Cardiac muscle cell (in vitro differentiated cells and primary cell): ENCODE measurements around the gene POLR1D. TPM values are rescaled to one million over a fixed set of nuclear protein-coding genes. Genes with fewer than 3 reads are reported as not detected.

ENCODE experiments used
- DNase-seq, 2 donors: peaks; one replicate each; pipeline versions ENCODE4 v3.0.0 to v3.0.0-alpha.2; 2010 to 2017; ENCODE audit warnings: low read depth in 1 of 2, low spot score in 1 of 2
- H3K27ac ChIP-seq: fragments of 200-600 bp; sonication (generic); 2 replicates; pipeline ENCODE4 v1.5.1; 2016
- H3K27me3 ChIP-seq: fragments of 200-600 bp; sonication (generic); 2 replicates; pipeline ENCODE4 v1.6.0; 2016; ENCODE audit warnings: control low read depth
- H3K36me3 ChIP-seq: fragments of 200-600 bp; sonication (generic); 2 replicates; pipeline ENCODE4 v1.5.1; 2016; ENCODE audit warnings: control low read depth
- H3K4me1 ChIP-seq: fragments of 200-600 bp; sonication (generic); 2 replicates; pipeline ENCODE4 v1.8.1; 2017; ENCODE audit warnings: low read depth, mild to moderate bottlenecking, mixed run types
- H3K4me3 ChIP-seq: fragments of 200-600 bp; sonication (generic); 2 replicates; pipeline ENCODE4 v1.5.1; 2016; ENCODE audit warnings: mild to moderate bottlenecking
- H3K9me3 ChIP-seq: fragments of 200-600 bp; sonication (generic); 2 replicates; pipeline ENCODE4 v1.5.1; 2017; ENCODE audit warnings: low read depth, mild to moderate bottlenecking, control low read depth
- polyA plus RNA-seq: library from polyadenylated mRNA; unstranded; fragments of >200 nt; fragmentation: Nextera tagmentation; extraction: Ambion mirVana; gene quantifications from 2 replicates; pipeline ENCODE4 v1.2.1, GENCODE V29; 2016
- total RNA-seq: library from RNA; depleted of rRNA; stranded (reverse); fragments of >200 nt; gene quantifications from 2 replicates; pipeline ENCODE4 v1.2.3, GENCODE V29; 2016
- TF ChIP-seq, protein P1 (sequence below): IDR thresholded peaks from 2 replicates; pipeline ENCODE4 v1.5.1; 2012; ENCODE audit warnings: low read depth, mild to moderate bottlenecking, low read length

Gene POLR1D
- total and polyA plus RNA-seq, 2 experiments from 2014 or later: 101 to 116 TPM

DNA sequence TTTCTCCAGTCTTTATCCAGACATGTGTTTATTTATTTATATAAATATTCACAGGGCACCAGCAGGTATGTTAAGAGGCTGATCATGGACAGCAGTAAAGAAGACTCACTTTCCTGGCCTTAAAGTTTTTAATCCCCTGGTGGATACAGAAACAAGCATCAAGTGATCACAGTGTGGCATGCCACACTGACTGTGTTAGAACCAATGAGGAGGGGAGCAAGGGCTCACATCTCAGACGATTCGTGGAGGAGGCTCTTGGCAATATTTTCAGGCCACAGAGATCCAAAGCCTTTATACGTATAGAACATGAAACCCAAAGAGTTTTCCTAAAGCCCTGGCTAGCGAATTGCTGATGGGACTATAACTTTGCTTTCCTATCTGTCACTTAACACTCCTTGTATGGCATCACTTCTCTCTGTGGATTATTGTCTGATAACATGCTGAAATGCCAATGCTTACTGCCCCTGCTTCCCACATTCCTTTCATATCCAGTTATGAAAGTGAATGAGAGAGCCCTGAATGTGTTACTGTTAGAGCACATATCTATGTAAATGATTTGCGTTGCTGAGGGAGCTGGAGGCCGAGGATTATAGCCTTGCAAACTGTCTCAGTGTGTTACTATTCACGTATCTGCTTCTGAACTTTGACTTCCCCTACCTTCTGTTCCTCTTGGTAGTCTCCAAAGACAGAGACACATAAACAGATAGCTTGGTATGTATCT, 37.6 kb downstream of the POLR1D start:
- H3K27me3 ChIP-seq: no peaks in the 10 kb centered on the region
- peak; percentile 10 to 59 for DNase-seq
- peaks cover 18% of the 10 kb centered on the region for H3K4me1 ChIP-seq
- H3K36me3 ChIP-seq: no peaks in the 10 kb centered on the region
- TF ChIP-seq, protein P1, sequence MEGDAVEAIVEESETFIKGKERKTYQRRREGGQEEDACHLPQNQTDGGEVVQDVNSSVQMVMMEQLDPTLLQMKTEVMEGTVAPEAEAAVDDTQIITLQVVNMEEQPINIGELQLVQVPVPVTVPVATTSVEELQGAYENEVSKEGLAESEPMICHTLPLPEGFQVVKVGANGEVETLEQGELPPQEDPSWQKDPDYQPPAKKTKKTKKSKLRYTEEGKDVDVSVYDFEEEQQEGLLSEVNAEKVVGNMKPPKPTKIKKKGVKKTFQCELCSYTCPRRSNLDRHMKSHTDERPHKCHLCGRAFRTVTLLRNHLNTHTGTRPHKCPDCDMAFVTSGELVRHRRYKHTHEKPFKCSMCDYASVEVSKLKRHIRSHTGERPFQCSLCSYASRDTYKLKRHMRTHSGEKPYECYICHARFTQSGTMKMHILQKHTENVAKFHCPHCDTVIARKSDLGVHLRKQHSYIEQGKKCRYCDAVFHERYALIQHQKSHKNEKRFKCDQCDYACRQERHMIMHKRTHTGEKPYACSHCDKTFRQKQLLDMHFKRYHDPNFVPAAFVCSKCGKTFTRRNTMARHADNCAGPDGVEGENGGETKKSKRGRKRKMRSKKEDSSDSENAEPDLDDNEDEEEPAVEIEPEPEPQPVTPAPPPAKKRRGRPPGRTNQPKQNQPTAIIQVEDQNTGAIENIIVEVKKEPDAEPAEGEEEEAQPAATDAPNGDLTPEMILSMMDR: no peak
- no peak overlapping the region for H3K4me3 ChIP-seq
- no peaks in the 10 kb centered on the region for H3K9me3 ChIP-seq
- peak overlapping the region; percentile 72 for H3K27ac ChIP-seq

GRCh38 chr13:27660511-27660910, 38.8 kb downstream of the POLR1D start:
- H3K9me3 ChIP-seq: no peaks in the 10 kb centered on the region
- no peak overlapping the region for H3K27ac ChIP-seq
- H3K27me3 ChIP-seq: no peaks in the 10 kb centered on the region
- H3K36me3 ChIP-seq: no peaks in the 10 kb centered on the region
- TF ChIP-seq, protein P1: no peak
- DNase-seq: no peak
- peaks cover 20% of the 10 kb centered on the region for H3K4me1 ChIP-seq
- no peak overlapping the region for H3K4me3 ChIP-seq

GRCh38 chr13:27661017-27661416, 39.3 kb downstream of the POLR1D start:
- DNase-seq: no peak
- no peaks in the 10 kb centered on the region for H3K27me3 ChIP-seq
- TF ChIP-seq, protein P1: no peak
- H3K4me1 ChIP-seq: peaks cover 20% of the 10 kb centered on the region
- peaks cover 3% of the 10 kb centered on the region for H3K36me3 ChIP-seq
- H3K9me3 ChIP-seq: no peaks in the 10 kb centered on the region
- no peak overlapping the region for H3K4me3 ChIP-seq
- H3K27ac ChIP-seq: no peak overlapping the region

- Histone ChIP-seq H3K9me3 (no peaks in the 10 kb centered on the region), H3K4me1 (peaks cover 24% of the 10 kb centered on the region), H3K4me3 (no peak overlapping the region), H3K27ac (peak overlapping the region; percentile 69), H3K36me3 (peaks cover 3% of the 10 kb centered on the region), H3K27me3 (no peaks in the 10 kb centered on the region)
- no peak for DNase-seq
- TF ChIP-seq, protein P1: no peak
Measured at GRCh38 chr13:27662738-27663470, 41.2 kb downstream of the POLR1D start.

- Histone ChIP-seq H3K36me3 (peaks cover 3% of the 10 kb centered on the region), H3K9me3 (no peaks in the 10 kb centered on the region), H3K27ac (peak overlapping the region; percentile 69), H3K4me3 (no peak overlapping the region), H3K27me3 (no peaks in the 10 kb centered on the region), H3K4me1 (peaks cover 31% of the 10 kb centered on the region)
- TF ChIP-seq, protein P1: no peak
- peak in 1 of 2 donors; percentile 69 for DNase-seq
Measured at GRCh38 chr13:27663947-27664346, 42.3 kb downstream of the POLR1D start.
